Gastrocnemius medialis (tissue), 4 donors: ENCODE data around the gene SCRG1.

Experiments
- CTCF ChIP-seq, 5 experiments: fragments of 450-650 bp in 3 of 5; fragments of 200-600 bp in 2 of 5; sonication (generic) in 2 of 5; IDR thresholded peaks in 4 of 5; conservative IDR thresholded peaks in 1 of 5; 1 replicate in 4 of 5; 2 replicates in 1 of 5; pipeline ENCODE4 v1.5.1; 2016 to 2019; ENCODE audit warnings: antibody characterized with exemption in 5 of 5, mild to moderate bottlenecking in 3 of 5, moderate library complexity in 3 of 5
- POLR2A ChIP-seq, 2 donors: fragments of 450-650 bp; IDR thresholded peaks; one replicate each; pipeline ENCODE4 v1.6.1; 2017; ENCODE audit warnings: antibody characterized with exemption in 2 of 2, mild to moderate bottlenecking in 2 of 2, moderate library complexity in 2 of 2

DNA sequence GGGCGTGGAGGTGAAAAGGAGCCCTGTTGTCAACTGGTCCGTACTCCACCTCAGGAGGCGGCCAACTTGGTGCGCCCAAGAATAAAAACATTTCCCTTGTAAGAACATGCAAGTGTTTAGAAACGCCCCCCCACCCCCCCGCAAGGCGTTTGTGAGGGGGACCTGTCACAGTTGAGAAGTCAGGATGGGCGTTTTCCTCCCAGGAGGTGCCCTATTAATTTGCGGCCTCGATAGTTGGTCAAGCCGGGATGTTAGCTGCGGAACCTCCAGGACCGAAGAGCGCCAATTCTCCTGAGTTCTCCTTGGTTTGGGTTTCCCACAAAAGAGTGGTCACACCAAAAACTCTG is 28.8 kb downstream of the SCRG1 start:
- TF ChIP-seq CTCF (IDR thresholded peaks at IDR 0.05 in 4 of 5, conservative IDR thresholded peaks at IDR 0.05 in 1 of 5), result no peak
- no peak for TF ChIP-seq POLR2A (IDR thresholded peaks at IDR 0.05)
